GDM1 (cell line): ENCODE measurements around the gene SLC27A2.

Experiments used
- DNase-seq: peaks from one replicate; lab custom pipeline; 2025; lab: John Stamatoyannopoulos, UW

Gene SLC27A2

DNA sequence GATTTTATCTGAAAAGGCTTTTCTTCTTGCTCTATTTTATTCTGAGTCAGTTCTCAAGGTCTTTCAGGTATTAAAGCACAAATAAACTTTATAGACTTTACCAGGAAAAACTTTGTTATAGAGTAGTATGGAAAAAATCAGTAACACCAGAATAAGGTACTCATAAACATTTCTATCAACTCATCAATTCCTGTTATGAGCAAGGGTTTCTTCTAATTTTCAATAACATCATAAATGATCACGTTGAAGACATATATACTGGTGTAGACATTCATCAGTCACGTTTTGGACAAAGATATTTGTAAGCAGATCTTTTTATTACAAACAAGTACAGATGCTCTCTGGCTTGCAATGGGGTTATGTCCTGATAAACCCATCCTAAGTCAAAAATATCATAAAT lies 93.1 kb downstream of the SLC27A2 start:
- DNase-seq = no peak

- DNase-seq = no peak
These were observed 93.9 kb downstream of the SLC27A2 start for GRCh38 chr15:50275908-50276307.

GRCh38 chr15:50277370-50277769 lies 95.4 kb downstream of the SLC27A2 start:
- DNase-seq = no peak

DNA sequence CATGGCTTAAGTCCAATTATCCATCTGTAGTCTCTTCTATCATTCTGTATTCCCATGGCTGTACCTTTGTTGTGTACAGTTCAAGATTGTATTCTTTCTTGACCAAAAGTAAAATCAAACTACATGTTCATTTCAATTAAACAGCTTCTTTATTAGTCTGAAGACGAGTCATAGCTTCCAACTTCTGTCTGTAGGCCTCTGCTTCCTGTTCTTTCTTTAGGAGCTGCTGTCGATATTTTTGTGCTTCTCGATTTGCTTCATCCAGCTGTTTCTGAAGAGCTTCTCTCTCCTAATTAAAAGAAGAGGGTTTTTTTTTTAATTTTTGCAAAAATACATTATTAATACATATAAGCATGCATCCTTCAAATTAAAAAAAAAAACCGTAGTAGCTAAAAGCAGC lies 96.5 kb downstream of the SLC27A2 start:
- DNase-seq = no peak

DNA sequence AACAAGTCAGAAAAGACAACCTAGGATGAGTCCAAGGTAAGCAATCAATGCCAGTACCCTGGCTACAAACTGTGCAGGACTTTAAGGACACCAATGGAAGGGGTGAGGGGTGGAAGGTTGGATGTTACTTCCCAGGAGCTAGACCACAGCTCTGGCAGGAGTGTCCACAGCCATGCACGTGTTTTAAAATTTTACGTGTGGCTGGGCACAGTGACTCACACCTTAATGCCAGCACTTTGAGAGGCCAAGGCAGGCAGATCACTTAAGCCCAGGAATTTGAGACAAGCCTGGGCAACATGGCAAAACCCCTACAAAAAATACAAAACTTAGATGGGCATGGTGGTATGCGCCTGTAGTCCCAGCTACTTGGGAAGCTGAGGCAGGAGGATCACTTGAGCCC lies 98.3 kb downstream of the SLC27A2 start:
- no peak for DNase-seq

DNA sequence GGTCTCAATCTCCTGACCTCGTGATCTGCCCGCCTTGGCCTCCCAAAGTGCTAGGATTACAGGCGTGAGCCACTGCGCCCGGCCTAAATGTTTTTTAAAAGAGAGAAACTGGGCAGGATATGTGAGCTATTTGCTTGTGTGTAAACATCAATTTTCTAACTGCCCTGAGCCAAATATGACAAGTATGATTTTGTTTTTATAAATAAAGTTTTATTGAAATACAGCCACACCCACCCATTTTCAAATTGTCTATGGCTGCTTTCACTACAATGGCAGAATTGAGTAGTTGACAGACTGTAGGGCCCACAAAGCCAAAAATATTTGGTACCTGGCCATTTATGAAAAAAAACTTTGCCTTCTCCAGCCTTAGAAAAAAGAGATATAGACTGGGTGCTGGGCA lies 99.4 kb downstream of the SLC27A2 start:
- no peak for DNase-seq
